Astrocyte (in vitro differentiated cells and primary cell): ENCODE measurements around the gene TEDC1. TPM values are rescaled to one million over a fixed set of nuclear protein-coding genes. Genes with fewer than 3 reads are reported as not detected.
"Not testable (repeated sequence)": the region's sequence is repeated elsewhere in the genome, so short reads cannot be mapped to it uniquely, and the experiment has no call there.

Experiments
- DNase-seq: peaks from one replicate; pipeline ENCODE4 v3.0.0-alpha.2; 2010; ENCODE audit warnings: low read depth
- FAIRE-seq: peaks from 2 replicates; lab custom pipeline; 2011; peaks lifted over from hg19 to GRCh38; lab: Jason Lieb, UNC
- H2AFZ ChIP-seq: 2 replicates; pipeline ENCODE4 v1.6.0; 2012; ENCODE audit warnings: low read depth, low read length, inconsistent platforms
- H3K27ac ChIP-seq: 2 replicates; pipeline ENCODE4 v1.5.1; 2011; ENCODE audit warnings: low read depth, low read length, inconsistent platforms
- H3K27me3 ChIP-seq: 2 replicates; pipeline ENCODE4 v1.6.0; 2011; ENCODE audit warnings: low read length, inconsistent platforms; ENCODE audit not compliant: insufficient read depth
- H3K36me3 ChIP-seq: 2 replicates; pipeline ENCODE4 v1.5.1; 2011; ENCODE audit warnings: low read length, inconsistent platforms; ENCODE audit not compliant: insufficient read depth
- H3K4me1 ChIP-seq: 2 replicates; pipeline ENCODE4 v1.5.1; 2011; ENCODE audit warnings: low read length, inconsistent platforms; ENCODE audit not compliant: insufficient read depth
- H3K4me2 ChIP-seq: 2 replicates; pipeline ENCODE4 v1.6.0; 2012; ENCODE audit warnings: low read length, inconsistent platforms
- H3K4me3 ChIP-seq: 2 replicates; pipeline ENCODE4 v1.5.1; 2011; ENCODE audit warnings: low read depth, mild to moderate bottlenecking, low read length, inconsistent platforms; ENCODE audit not compliant: insufficient read depth
- H3K79me2 ChIP-seq: 2 replicates; pipeline ENCODE4 v1.6.0; 2012; ENCODE audit warnings: mild to moderate bottlenecking, low read length, inconsistent platforms; ENCODE audit not compliant: insufficient read depth
- H3K9ac ChIP-seq: 2 replicates; pipeline ENCODE4 v1.6.0; 2012; ENCODE audit warnings: mild to moderate bottlenecking, low read length, inconsistent platforms
- H3K9me3 ChIP-seq: 2 replicates; pipeline ENCODE4 v1.5.1; 2012; ENCODE audit warnings: low read depth, mild to moderate bottlenecking, low read length, inconsistent platforms; ENCODE audit not compliant: insufficient read depth
- H4K20me1 ChIP-seq: 2 replicates; pipeline ENCODE4 v1.6.0; 2012; ENCODE audit warnings: low read length, inconsistent platforms; ENCODE audit not compliant: insufficient read depth
- H3K27ac Mint-ChIP-seq: one replicate; pipeline ENCODE4 v1.8.0; 2021; ENCODE audit warnings: mild to moderate bottlenecking, mixed read lengths; ENCODE audit not compliant: unreplicated experiment
- H3K27me3 Mint-ChIP-seq: one replicate; pipeline ENCODE4 v1.8.0; 2021; ENCODE audit warnings: low read depth, mixed read lengths; ENCODE audit not compliant: unreplicated experiment
- H3K36me3 Mint-ChIP-seq: one replicate; pipeline ENCODE4 v1.8.0; 2021; ENCODE audit warnings: low read depth, mixed read lengths; ENCODE audit not compliant: unreplicated experiment
- H3K4me1 Mint-ChIP-seq: one replicate; pipeline ENCODE4 v1.8.0; 2021; ENCODE audit warnings: low read depth, mixed read lengths; ENCODE audit not compliant: unreplicated experiment
- H3K4me3 Mint-ChIP-seq: one replicate; pipeline ENCODE4 v1.8.0; 2021; ENCODE audit warnings: mild to moderate bottlenecking, moderate library complexity, mixed read lengths; ENCODE audit not compliant: unreplicated experiment
- H3K9me3 Mint-ChIP-seq: one replicate; pipeline ENCODE4 v1.8.0; 2021; ENCODE audit warnings: mild to moderate bottlenecking, mixed read lengths; ENCODE audit not compliant: unreplicated experiment
- EZH2 ChIP-seq: IDR thresholded peaks from 2 replicates; pipeline ENCODE4 v1.6.1; 2012; ENCODE audit warnings: mild to moderate bottlenecking, low read length, inconsistent platforms; ENCODE audit not compliant: insufficient read depth
- total RNA-seq: library from RNA; stranded (reverse); gene quantifications from 2 replicates; pipeline ENCODE4 v1.2.1, GENCODE V29; 2021
- TF ChIP-seq, protein P1 (sequence below): IDR thresholded peaks from 2 replicates; pipeline ENCODE4 v1.5.1; 2011; ENCODE audit warnings: low read depth, mild to moderate bottlenecking, inconsistent platforms, low read length, moderate library complexity; ENCODE audit not compliant: insufficient read depth

TEDC1 gene
- total RNA-seq, 1 donor from 2014 or later = 5.5 TPM

DNA sequence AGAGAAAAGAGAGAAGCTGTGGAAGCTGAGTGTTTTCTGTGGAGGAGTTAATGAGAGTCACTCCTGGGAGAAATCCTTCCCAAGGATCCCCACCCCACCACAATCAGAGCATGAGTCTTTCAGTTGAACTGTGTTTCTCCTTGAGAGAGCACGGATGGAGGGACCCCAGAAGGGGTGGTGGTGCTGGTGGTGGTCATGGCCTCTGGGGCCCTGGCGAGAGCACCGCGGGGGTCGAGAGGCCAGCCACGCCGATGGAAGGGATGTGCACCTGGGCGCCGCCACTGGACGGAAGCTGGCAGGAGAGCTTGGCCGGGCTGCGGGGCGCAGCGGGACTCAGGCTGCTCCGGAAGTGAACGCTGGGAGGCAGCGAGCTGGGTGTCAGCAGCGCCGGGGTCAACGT is 55.4 kb downstream of the TEDC1 start:
- not testable (repeated sequence) for H3K9me3 ChIP-seq, H2AFZ ChIP-seq, H3K36me3 Mint-ChIP-seq, DNase-seq, H3K27me3 Mint-ChIP-seq, H3K4me2 ChIP-seq, H3K4me1 Mint-ChIP-seq, H3K36me3 ChIP-seq, H3K4me3 Mint-ChIP-seq, H4K20me1 ChIP-seq, H3K27me3 ChIP-seq, H3K79me2 ChIP-seq, H3K4me3 ChIP-seq, H3K9ac ChIP-seq, H3K27ac ChIP-seq, H3K27ac Mint-ChIP-seq, FAIRE-seq, H3K4me1 ChIP-seq
- peaks cover 15% of the 10 kb centered on the region for H3K9me3 Mint-ChIP-seq

DNA sequence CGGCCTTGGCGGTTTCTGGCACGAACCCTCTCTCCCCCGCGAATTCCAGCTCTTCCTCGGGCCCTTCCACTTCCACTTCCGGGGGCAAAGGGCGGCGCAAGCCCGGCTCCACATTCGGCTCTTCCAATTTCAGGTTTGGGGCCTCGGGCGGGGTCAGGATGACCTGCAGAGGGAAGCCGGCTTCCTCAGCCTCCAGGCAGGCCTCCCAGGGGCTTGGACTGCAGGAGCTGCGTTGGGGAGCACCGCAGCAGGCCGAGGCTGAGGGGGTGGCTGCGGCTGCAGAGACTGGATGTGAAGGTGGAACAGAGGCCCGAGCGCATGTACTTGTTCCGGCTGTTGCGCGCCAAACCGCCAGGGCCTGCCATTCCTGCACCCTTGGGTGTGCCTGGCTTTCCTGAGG is 56.0 kb downstream of the TEDC1 start:
- H3K9me3 ChIP-seq, H3K36me3 ChIP-seq, H3K4me3 Mint-ChIP-seq, H3K36me3 Mint-ChIP-seq, H4K20me1 ChIP-seq, H3K9ac ChIP-seq, H3K4me3 ChIP-seq, H3K27ac ChIP-seq, DNase-seq, FAIRE-seq, H3K79me2 ChIP-seq, H3K27ac Mint-ChIP-seq, H3K4me1 Mint-ChIP-seq, H3K27me3 ChIP-seq, H3K27me3 Mint-ChIP-seq, H3K4me1 ChIP-seq, H3K4me2 ChIP-seq, H2AFZ ChIP-seq: not testable (repeated sequence)
- peaks cover 17% of the 10 kb centered on the region for H3K9me3 Mint-ChIP-seq

DNA sequence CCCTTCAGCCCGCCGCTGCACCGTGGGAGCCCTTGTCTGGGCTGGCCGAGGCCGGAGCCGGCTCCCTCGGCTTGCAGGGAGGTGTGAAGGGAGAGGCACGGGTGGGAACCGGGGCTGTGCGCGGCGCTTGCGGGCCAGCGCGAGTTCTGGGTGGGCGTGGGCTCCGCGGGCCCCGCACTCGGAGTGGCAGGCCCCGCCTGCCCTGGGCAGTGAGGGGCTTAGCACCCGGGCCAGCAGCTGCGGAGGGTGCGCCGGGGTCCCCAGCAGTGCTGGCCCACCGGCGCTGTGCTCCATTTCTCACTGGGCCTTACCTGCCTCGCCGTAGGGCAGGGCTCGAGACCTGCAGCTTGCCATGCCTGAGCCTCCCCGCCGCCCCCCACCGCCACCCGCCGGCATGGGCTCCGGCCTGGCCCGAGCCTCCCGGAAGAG is 56.7 kb downstream of the TEDC1 start:
- Histone ChIP-seq H3K36me3 (no peaks in the 10 kb centered on the region), H3K4me2 (no peak overlapping the region), H3K4me1 (no peaks in the 10 kb centered on the region), H3K27me3 (peaks cover 3% of the 10 kb centered on the region), H3K79me2 (no peaks in the 10 kb centered on the region), H4K20me1 (no peaks in the 10 kb centered on the region), H2AFZ (no peak overlapping the region), H3K9me3 (peaks cover 3% of the 10 kb centered on the region), H3K4me3 (no peak overlapping the region), H3K27ac (no peak overlapping the region), H3K9ac (no peak overlapping the region)
- Mint-ChIP-seq H3K27me3 (no peaks in the 10 kb centered on the region), H3K27ac (no peak overlapping the region), H3K9me3 (peaks cover 17% of the 10 kb centered on the region), H3K4me3 (no peak overlapping the region), H3K4me1 (no peaks in the 10 kb centered on the region), H3K36me3 (no peaks in the 10 kb centered on the region)
- DNase-seq (no peak), FAIRE-seq (no peak)
- TF ChIP-seq EZH2 = no peak
- TF ChIP-seq, protein P1, sequence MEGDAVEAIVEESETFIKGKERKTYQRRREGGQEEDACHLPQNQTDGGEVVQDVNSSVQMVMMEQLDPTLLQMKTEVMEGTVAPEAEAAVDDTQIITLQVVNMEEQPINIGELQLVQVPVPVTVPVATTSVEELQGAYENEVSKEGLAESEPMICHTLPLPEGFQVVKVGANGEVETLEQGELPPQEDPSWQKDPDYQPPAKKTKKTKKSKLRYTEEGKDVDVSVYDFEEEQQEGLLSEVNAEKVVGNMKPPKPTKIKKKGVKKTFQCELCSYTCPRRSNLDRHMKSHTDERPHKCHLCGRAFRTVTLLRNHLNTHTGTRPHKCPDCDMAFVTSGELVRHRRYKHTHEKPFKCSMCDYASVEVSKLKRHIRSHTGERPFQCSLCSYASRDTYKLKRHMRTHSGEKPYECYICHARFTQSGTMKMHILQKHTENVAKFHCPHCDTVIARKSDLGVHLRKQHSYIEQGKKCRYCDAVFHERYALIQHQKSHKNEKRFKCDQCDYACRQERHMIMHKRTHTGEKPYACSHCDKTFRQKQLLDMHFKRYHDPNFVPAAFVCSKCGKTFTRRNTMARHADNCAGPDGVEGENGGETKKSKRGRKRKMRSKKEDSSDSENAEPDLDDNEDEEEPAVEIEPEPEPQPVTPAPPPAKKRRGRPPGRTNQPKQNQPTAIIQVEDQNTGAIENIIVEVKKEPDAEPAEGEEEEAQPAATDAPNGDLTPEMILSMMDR = no peak

Other genes with a start within 250 kb of the TEDC1 start
- gene BTBD6, start 242.7 kb upstream of the TEDC1 start, total RNA-seq = 23.8 and 25.1 TPM in 2 replicates
- gene BRF1, start 190.2 kb upstream of the TEDC1 start, total RNA-seq = 20.5 and 21.5 TPM in 2 replicates
- 49.7 and 51.0 TPM in 2 replicates for gene PACS2, start 176.5 kb upstream of the TEDC1 start, total RNA-seq
- 1.2 and 2.5 TPM in 2 replicates for gene TEX22, start 92.7 kb upstream of the TEDC1 start, total RNA-seq
- 93.7 and 111 TPM in 2 replicates for gene MTA1, start 71.4 kb upstream of the TEDC1 start, total RNA-seq
- gene CRIP2, start 16.4 kb upstream of the TEDC1 start, total RNA-seq = 56.0 and 71.8 TPM in 2 replicates
- 21.3 and 29.5 TPM in 2 replicates for gene CRIP1, start 4.4 kb upstream of the TEDC1 start, total RNA-seq
- gene TMEM121, start 35.3 kb downstream of the TEDC1 start, total RNA-seq = 4.0 and 5.2 TPM in 2 replicates